Rectal smooth muscle tissue (tissue), 1 donor: ENCODE data around the gene DNAJC9.

Experiments
- H3K27ac ChIP-seq: one replicate; pipeline ENCODE4 v1.7.0; 2013; ENCODE audit warnings: low read depth, low read length, inconsistent platforms
- H3K27me3 ChIP-seq: one replicate; pipeline ENCODE4 v1.7.0; 2013; ENCODE audit warnings: low read length; ENCODE audit not compliant: control insufficient read depth, insufficient read depth
- H3K36me3 ChIP-seq: one replicate; pipeline ENCODE4 v1.7.0; 2013; ENCODE audit warnings: low read length; ENCODE audit not compliant: control insufficient read depth, insufficient read depth
- H3K4me1 ChIP-seq: one replicate; pipeline ENCODE4 v1.7.0; 2013; ENCODE audit warnings: low read length; ENCODE audit not compliant: control insufficient read depth, insufficient read depth
- H3K4me3 ChIP-seq: one replicate; pipeline ENCODE4 v1.7.0; 2013; ENCODE audit warnings: low read length
- H3K9ac ChIP-seq: one replicate; pipeline ENCODE4 v1.7.0; 2013; ENCODE audit warnings: low read length

DNAJC9 gene

DNA sequence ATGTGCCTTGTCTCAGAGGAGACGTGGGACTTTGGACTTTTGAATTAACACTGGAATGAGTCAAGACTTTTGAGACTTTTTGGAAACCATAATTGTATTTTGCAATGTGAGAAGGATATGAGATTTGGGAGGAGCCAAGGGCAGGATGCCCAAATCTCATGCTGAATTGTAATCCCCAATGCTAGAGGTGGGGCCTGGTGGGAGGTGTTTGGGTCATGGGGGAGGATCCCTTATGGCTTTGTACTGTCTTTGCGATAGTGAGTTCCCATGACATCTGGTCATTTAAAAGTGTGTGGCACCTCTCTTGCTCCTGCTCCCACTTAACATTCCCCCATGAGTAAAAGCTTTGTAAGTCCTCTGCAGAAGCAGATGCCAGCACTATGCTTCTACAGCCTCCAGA is 39.2 kb downstream of the DNAJC9 start:
- H3K27me3 ChIP-seq = no peaks in the 10 kb centered on the region
- no peak overlapping the region for H3K27ac ChIP-seq
- peaks cover 2% of the 10 kb centered on the region for H3K36me3 ChIP-seq
- H3K9ac ChIP-seq = no peak overlapping the region
- no peaks in the 10 kb centered on the region for H3K4me1 ChIP-seq
- no peak overlapping the region for H3K4me3 ChIP-seq

GRCh38 chr10:73206385-73206784 is 40.7 kb downstream of the DNAJC9 start:
- Histone ChIP-seq H3K36me3 (peaks cover 2% of the 10 kb centered on the region), H3K27ac (no peak overlapping the region), H3K9ac (no peak overlapping the region), H3K27me3 (no peaks in the 10 kb centered on the region), H3K4me3 (no peak overlapping the region), H3K4me1 (no peaks in the 10 kb centered on the region)

DNA sequence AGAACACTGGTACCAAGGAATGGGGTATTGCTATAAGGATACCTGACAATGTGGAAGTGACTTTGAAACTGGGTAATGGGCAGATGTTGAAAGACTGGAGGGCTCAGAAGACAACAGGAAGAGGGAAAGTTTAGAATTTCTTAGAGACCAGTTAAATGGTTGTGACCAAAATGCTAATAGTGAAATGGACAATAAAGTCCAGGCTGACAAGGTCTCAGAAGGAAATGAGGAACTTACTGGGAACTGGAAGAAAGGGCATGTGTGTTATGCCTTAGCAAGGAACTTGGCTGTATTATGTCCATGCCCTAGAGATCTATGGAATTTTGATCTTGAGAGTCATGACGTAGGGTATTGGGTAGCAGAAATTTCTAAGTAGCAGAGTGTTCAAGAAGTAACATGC is 41.2 kb downstream of the DNAJC9 start:
- Histone ChIP-seq H3K4me3 (no peak overlapping the region), H3K36me3 (peaks cover 2% of the 10 kb centered on the region), H3K9ac (no peak overlapping the region), H3K27ac (no peak overlapping the region), H3K4me1 (no peaks in the 10 kb centered on the region), H3K27me3 (no peaks in the 10 kb centered on the region)

- Histone ChIP-seq H3K27ac (no peak overlapping the region), H3K4me1 (no peaks in the 10 kb centered on the region), H3K4me3 (no peak overlapping the region), H3K36me3 (peaks cover 2% of the 10 kb centered on the region), H3K27me3 (no peaks in the 10 kb centered on the region), H3K9ac (no peak overlapping the region)
Observed at GRCh38 chr10:73205081-73205480, 42.0 kb downstream of the DNAJC9 start.
